Measurements from ENCODE around the gene HRH1. TPM values are rescaled to one million over a fixed set of nuclear protein-coding genes. Genes with fewer than 3 reads are reported as not detected.

The HRH1 gene
- total RNA-seq, 1 donor from 2014 or later, result 6.2 TPM

GRCh38 chr3:11287404-11287803 lies 133.1 kb downstream of the HRH1 start:
- DNase-seq (ENCODE audit: low spot score in 2 of 2), result no peak
- peaks cover 19 to 25% of the 10 kb centered on the region in 2 donors for H3K4me1 ChIP-seq
- H3K27ac ChIP-seq, result peak overlapping the region; percentile 86
- intact Hi-C loops (cut with DNase I), result loop anchor here (5.0 kb wide), 1 partner anchor 130 kb away; no protein-coding TSS in a partner anchor
- H3K27me3 ChIP-seq, result no peaks in the 10 kb centered on the region
- H3K4me3 ChIP-seq, result no peak overlapping the region
- peaks cover 0 to 2% of the 10 kb centered on the region in 2 donors for H3K36me3 ChIP-seq
- no peak for TF ChIP-seq CTCF (IDR thresholded peaks at IDR 0.05)
- no peaks in the 10 kb centered on the region for H3K9me3 ChIP-seq

- Histone ChIP-seq H3K4me1 (peaks cover 19 to 25% of the 10 kb centered on the region in 2 donors), H3K9me3 (no peaks in the 10 kb centered on the region), H3K4me3 (no peak overlapping the region), H3K27ac (peak overlapping the region; percentile 86), H3K36me3 (no peaks in the 10 kb centered on the region), H3K27me3 (no peaks in the 10 kb centered on the region)
- intact Hi-C loops (cut with DNase I), result loop anchor here (5.0 kb wide), 1 partner anchor 131 kb away; no protein-coding TSS in a partner anchor
- DNase-seq (ENCODE audit: low spot score in 2 of 2), result no peak
- TF ChIP-seq CTCF (IDR thresholded peaks at IDR 0.05), result no peak
Observed at GRCh38 chr3:11288021-11288491, 133.8 kb downstream of the HRH1 start.

- peak overlapping the region; percentile 86 for H3K27ac ChIP-seq
- intact Hi-C loops (cut with DNase I), result loop anchor here (1.0 to 5.0 kb wide), 3 partner anchors 17 to 152 kb away; partner anchors contain the start of gene ATG7
- DNase-seq (ENCODE audit: low spot score in 2 of 2), result no peak
- peaks cover 19 to 25% of the 10 kb centered on the region in 2 donors for H3K4me1 ChIP-seq
- H3K4me3 ChIP-seq, result peak overlapping the region; percentile 17 to 29
- no peaks in the 10 kb centered on the region for H3K36me3 ChIP-seq
- TF ChIP-seq CTCF (IDR thresholded peaks at IDR 0.05), result no peak
- H3K27me3 ChIP-seq, result no peaks in the 10 kb centered on the region
- H3K9me3 ChIP-seq, result no peaks in the 10 kb centered on the region
Observed at GRCh38 chr3:11288786-11289637, 134.7 kb downstream of the HRH1 start.

- intact Hi-C loops (cut with DNase I), result loop anchor here (1.0 to 5.0 kb wide), 3 partner anchors 18 to 153 kb away; partner anchors contain the start of gene ATG7
Observed at GRCh38 chr3:11289864-11290263, 135.6 kb downstream of the HRH1 start.

More at GRCh38 chr3:11289864-11290263, 135.6 kb downstream of the HRH1 start:
- Histone ChIP-seq H3K27me3 (no peaks in the 10 kb centered on the region), H3K4me3 (no peak overlapping the region), H3K27ac (peak overlapping the region; percentile 86), H3K4me1 (peaks cover 19 to 25% of the 10 kb centered on the region in 2 donors), H3K9me3 (no peaks in the 10 kb centered on the region), H3K36me3 (no peaks in the 10 kb centered on the region)
- TF ChIP-seq CTCF (IDR thresholded peaks at IDR 0.05), result no peak
- DNase-seq (ENCODE audit: low spot score in 2 of 2), result no peak
